DND-41 (cell line): Measurements from ENCODE around the gene SYNM.

ENCODE experiments used
- ATAC-seq: fragments of 200-7000 bp; cut with Tn5 transposase; 3 replicates; pipeline ENCODE4 v1.9.1; 2021; ENCODE audit warnings: low read depth; ENCODE audit not compliant: insufficient read depth
- DNase-seq: peaks from one replicate; pipeline ENCODE4 v3.0.0-alpha.2; 2020
- H2AFZ ChIP-seq: 2 replicates; pipeline ENCODE4 v1.6.0; 2012; ENCODE audit warnings: low read depth, low read length
- H3K27ac ChIP-seq: 2 replicates; pipeline ENCODE4 v1.5.1; 2012; ENCODE audit warnings: low read length, inconsistent platforms
- H3K27me3 ChIP-seq: fragments of 200-600 bp; sonication (generic); 2 replicates; pipeline ENCODE4 v1.6.0; 2012; ENCODE audit warnings: low read length, mild to moderate bottlenecking, inconsistent platforms; ENCODE audit not compliant: insufficient read depth, poor library complexity
- H3K36me3 ChIP-seq: 2 replicates; pipeline ENCODE4 v1.5.1; 2012; ENCODE audit warnings: low read length, inconsistent platforms; ENCODE audit not compliant: insufficient read depth
- H3K4me1 ChIP-seq: 2 replicates; pipeline ENCODE4 v1.5.1; 2012; ENCODE audit warnings: mild to moderate bottlenecking, low read length; ENCODE audit not compliant: insufficient read depth
- H3K4me2 ChIP-seq: 2 replicates; pipeline ENCODE4 v1.6.0; 2012; ENCODE audit warnings: mild to moderate bottlenecking, moderate library complexity, low read length, inconsistent platforms; ENCODE audit not compliant: insufficient read depth
- H3K4me3 ChIP-seq, 2 experiments: fragments of 200-600 bp in 1 of 2; shearing (Covaris generic) in 1 of 2; 2 replicates each; pipeline ENCODE4 v1.5.1; 2012 to 2016; ENCODE audit warnings: inconsistent platforms in 2 of 2, low read length in 2 of 2, mild to moderate bottlenecking in 2 of 2, low read depth in 1 of 2, moderate library complexity in 1 of 2
- H3K79me2 ChIP-seq: 2 replicates; pipeline ENCODE4 v1.6.0; 2012; ENCODE audit warnings: low read length, inconsistent platforms; ENCODE audit not compliant: insufficient read depth
- H3K9ac ChIP-seq: 2 replicates; pipeline ENCODE4 v1.6.0; 2012; ENCODE audit warnings: low read depth, mild to moderate bottlenecking, inconsistent platforms, low read length, moderate library complexity
- H3K9me3 ChIP-seq: 2 replicates; pipeline ENCODE4 v1.5.1; 2012; ENCODE audit warnings: low read length, moderate library complexity, mild to moderate bottlenecking, inconsistent platforms; ENCODE audit not compliant: insufficient read depth, severe bottlenecking
- H4K20me1 ChIP-seq: 2 replicates; pipeline ENCODE4 v1.6.0; 2012; ENCODE audit warnings: low read length; ENCODE audit not compliant: insufficient read depth
- EZH2 ChIP-seq: IDR thresholded peaks from 3 replicates; pipeline ENCODE4 v1.6.1; 2012; ENCODE audit warnings: borderline replicate concordance, low read depth, mild to moderate bottlenecking, moderate library complexity, low read length, inconsistent platforms; ENCODE audit not compliant: severe bottlenecking
- TF ChIP-seq, protein P1 (sequence below): IDR thresholded peaks from 2 replicates; pipeline ENCODE4 v1.5.1; 2012; ENCODE audit warnings: borderline replicate concordance, low read length, moderate library complexity, mild to moderate bottlenecking; ENCODE audit not compliant: poor library complexity, severe bottlenecking; ENCODE audit errors: extremely low read depth

The SYNM gene

DNA sequence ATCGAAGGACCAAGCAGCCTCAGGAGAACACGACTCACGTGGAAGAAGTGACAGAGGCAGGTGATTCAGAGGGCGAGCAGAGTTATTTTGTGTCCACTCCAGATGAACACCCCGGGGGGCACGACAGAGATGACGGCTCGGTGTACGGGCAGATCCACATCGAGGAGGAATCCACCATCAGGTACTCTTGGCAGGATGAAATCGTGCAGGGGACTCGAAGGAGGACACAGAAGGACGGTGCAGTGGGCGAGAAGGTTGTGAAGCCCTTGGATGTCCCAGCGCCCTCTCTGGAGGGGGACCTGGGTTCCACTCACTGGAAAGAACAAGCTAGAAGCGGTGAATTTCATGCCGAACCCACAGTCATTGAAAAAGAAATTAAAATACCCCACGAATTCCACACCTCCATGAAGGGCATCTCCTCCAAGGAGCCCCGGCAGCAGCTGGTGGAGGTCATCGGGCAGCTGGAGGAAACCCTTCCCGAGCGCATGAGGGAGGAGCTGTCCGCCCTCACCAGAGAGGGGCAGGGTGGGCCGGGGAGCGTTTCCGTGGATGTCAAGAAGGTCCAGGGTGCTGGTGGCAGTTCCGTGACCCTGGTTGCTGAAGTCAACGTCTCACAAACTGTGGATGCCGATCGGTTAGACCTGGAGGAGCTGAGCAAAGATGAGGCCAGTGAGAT, 26.0 kb downstream of the SYNM start:
- Histone ChIP-seq H3K4me1 (no peaks in the 10 kb centered on the region), H3K4me3 (no peak overlapping the region), H3K9ac (no peak overlapping the region), H2AFZ (no peak overlapping the region), H3K27ac (no peak overlapping the region), H3K4me2 (no peak overlapping the region), H3K79me2 (no peaks in the 10 kb centered on the region), H3K27me3 (no peaks in the 10 kb centered on the region), H3K36me3 (no peaks in the 10 kb centered on the region), H4K20me1 (no peaks in the 10 kb centered on the region), H3K9me3 (no peaks in the 10 kb centered on the region)
- DNase-seq: no peak
- ATAC-seq: no peak
- no peak for TF ChIP-seq EZH2
- TF ChIP-seq, protein P1, sequence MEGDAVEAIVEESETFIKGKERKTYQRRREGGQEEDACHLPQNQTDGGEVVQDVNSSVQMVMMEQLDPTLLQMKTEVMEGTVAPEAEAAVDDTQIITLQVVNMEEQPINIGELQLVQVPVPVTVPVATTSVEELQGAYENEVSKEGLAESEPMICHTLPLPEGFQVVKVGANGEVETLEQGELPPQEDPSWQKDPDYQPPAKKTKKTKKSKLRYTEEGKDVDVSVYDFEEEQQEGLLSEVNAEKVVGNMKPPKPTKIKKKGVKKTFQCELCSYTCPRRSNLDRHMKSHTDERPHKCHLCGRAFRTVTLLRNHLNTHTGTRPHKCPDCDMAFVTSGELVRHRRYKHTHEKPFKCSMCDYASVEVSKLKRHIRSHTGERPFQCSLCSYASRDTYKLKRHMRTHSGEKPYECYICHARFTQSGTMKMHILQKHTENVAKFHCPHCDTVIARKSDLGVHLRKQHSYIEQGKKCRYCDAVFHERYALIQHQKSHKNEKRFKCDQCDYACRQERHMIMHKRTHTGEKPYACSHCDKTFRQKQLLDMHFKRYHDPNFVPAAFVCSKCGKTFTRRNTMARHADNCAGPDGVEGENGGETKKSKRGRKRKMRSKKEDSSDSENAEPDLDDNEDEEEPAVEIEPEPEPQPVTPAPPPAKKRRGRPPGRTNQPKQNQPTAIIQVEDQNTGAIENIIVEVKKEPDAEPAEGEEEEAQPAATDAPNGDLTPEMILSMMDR: no peak

DNA sequence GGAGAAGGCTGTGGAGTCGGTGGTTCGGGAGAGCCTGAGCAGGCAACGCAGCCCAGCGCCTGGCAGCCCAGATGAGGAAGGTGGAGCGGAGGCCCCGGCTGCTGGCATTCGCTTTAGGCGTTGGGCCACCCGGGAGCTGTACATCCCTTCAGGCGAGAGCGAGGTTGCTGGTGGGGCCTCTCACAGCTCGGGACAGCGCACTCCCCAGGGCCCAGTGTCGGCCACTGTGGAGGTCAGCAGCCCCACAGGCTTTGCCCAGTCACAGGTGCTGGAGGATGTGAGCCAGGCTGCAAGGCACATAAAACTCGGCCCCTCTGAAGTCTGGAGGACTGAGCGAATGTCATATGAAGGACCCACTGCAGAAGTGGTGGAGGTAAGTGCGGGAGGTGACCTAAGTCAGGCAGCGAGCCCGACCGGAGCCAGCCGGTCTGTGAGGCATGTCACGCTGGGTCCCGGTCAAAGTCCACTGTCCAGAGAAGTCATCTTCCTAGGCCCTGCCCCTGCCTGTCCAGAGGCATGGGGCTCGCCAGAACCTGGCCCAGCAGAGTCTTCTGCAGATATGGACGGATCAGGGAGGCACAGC, 26.7 kb downstream of the SYNM start:
- Histone ChIP-seq H3K79me2 (no peaks in the 10 kb centered on the region), H3K4me1 (no peaks in the 10 kb centered on the region), H3K27me3 (no peaks in the 10 kb centered on the region), H3K4me3 (no peak overlapping the region), H3K9me3 (no peaks in the 10 kb centered on the region), H3K9ac (no peak overlapping the region), H3K27ac (no peak overlapping the region), H2AFZ (no peak overlapping the region), H3K36me3 (peaks cover under 1% of the 10 kb centered on the region; the same call in 1 of the 2 replicates), H3K4me2 (no peak overlapping the region), H4K20me1 (no peaks in the 10 kb centered on the region)
- TF ChIP-seq, protein P1: no peak
- no peak for TF ChIP-seq EZH2
- DNase-seq (no peak), ATAC-seq (no peak)

DNA sequence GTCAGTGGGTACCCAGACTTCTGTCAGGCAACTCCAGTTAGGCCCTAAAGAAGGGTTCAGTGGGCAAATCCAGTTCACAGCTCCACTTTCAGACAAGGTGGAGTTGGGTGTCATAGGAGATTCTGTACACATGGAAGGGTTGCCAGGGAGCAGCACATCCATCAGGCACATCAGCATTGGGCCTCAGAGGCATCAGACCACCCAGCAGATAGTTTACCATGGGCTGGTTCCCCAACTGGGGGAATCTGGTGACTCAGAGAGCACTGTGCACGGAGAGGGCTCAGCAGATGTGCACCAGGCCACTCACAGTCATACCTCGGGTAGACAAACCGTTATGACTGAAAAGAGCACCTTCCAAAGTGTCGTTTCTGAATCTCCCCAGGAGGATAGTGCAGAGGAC, 27.2 kb downstream of the SYNM start:
- Histone ChIP-seq H3K4me2 (no peak overlapping the region), H3K9me3 (no peaks in the 10 kb centered on the region), H3K4me3 (no peak overlapping the region), H3K4me1 (no peaks in the 10 kb centered on the region), H2AFZ (no peak overlapping the region), H3K27me3 (no peaks in the 10 kb centered on the region), H3K79me2 (no peaks in the 10 kb centered on the region), H4K20me1 (no peaks in the 10 kb centered on the region), H3K36me3 (peaks cover 7% of the 10 kb centered on the region; the same call in 1 of the 2 replicates), H3K27ac (no peak overlapping the region), H3K9ac (no peak overlapping the region)
- no peak for TF ChIP-seq EZH2
- TF ChIP-seq, protein P1: no peak
- no peak for ATAC-seq
- no peak for DNase-seq
